Measurements from ENCODE around the gene CD99L2.

CD99L2 gene

DNA sequence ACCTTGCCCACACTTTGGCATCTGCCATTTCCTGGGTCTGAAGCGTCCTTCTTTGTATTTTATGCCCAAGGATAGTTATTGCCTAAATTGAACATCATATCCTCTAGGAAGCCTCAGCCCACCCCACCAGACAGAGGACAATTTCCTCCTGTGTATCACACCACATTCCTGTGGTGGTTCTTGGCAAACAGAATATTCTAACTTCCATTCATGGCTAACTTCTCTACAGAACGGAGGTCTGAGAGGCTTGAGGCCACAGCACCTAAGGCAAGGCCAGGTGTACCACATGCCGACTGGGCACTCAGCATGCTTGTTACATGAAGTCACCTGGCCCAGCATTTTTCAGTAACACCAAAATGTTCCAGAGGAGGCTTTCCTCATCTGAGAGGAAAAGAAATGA is 42.4 kb downstream of the CD99L2 start:
- H3K27ac Mint-ChIP-seq = no peak overlapping the region
- H3K27me3 Mint-ChIP-seq = no peaks in the 10 kb centered on the region

DNA sequence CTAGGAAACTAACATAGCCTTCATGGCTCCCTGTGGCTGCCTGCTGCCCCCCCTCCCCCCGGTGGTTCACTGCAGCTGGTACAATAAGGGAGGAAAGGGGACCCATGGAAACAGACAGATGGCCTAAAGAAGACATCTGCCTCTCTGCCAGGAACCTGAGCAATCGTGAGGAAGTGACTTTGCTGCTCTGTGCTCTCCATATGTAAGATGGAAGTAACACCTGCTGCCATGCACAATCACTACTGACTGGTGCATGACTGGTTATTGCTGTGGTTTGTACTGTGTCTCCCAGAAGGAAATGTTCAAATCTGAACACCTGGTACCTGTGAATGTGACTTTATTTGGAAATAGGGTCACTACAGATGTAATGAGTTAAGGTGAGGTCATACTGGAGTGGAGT is 43.6 kb downstream of the CD99L2 start:
- Mint-ChIP-seq H3K4me1 (no peaks in the 10 kb centered on the region), H3K27me3 (no peaks in the 10 kb centered on the region), H3K9me3 (peaks cover 22% of the 10 kb centered on the region), H3K4me3 (no peak overlapping the region), H3K27ac (no peak overlapping the region), H3K36me3 (peaks cover 22% of the 10 kb centered on the region)
- DNase-seq = no peak
- CTCF ChIA-PET = no interaction called here

More for the DNA sequence above, 42.4 kb downstream of the CD99L2 start:
- CTCF ChIA-PET = no interaction called here
- no peak overlapping the region for H3K4me3 Mint-ChIP-seq
- H3K4me1 Mint-ChIP-seq = no peaks in the 10 kb centered on the region
- H3K36me3 Mint-ChIP-seq = peaks cover 22% of the 10 kb centered on the region
- no peak for DNase-seq
- H3K9me3 Mint-ChIP-seq = peaks cover 22% of the 10 kb centered on the region

DNA sequence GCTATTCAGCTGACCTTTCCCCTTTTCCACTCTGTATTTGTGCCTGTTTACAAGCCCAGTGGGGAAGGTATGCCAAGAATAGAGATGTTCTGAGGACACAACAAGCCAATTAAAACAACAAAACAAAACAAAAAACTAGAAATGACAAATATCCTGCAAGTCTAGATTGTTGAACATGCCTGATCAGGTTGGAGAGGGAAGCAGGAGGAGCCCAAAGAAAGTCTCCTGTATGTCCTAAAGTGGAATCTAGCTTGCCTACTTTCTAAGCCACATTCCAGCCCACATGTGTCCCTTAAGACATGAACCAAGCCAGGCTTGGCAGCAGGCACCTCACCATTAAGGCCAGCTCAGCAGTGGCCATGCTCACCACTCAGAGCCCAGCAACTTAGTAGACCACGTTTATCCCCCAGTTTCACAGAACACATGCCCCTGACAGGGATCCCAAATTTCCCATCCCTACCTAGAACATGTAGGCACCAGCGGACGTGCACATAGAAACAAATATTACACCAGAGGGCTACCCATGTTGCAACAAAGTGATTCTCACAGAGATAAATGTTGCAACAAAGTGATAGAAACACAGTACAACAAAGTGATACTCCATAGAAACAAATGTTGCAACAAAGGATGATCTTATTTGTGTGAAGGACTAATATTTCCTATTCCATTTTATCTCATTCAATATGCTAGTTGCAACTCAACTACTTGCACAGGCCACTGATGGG is 48.3 kb downstream of the CD99L2 start:
- Mint-ChIP-seq H3K27me3 (no peaks in the 10 kb centered on the region), H3K36me3 (peaks cover 5% of the 10 kb centered on the region), H3K4me1 (peaks cover 5% of the 10 kb centered on the region), H3K4me3 (no peak overlapping the region), H3K27ac (no peak overlapping the region), H3K9me3 (peaks cover 2% of the 10 kb centered on the region)
- CTCF ChIA-PET = no interaction called here
- DNase-seq = no peak

DNA sequence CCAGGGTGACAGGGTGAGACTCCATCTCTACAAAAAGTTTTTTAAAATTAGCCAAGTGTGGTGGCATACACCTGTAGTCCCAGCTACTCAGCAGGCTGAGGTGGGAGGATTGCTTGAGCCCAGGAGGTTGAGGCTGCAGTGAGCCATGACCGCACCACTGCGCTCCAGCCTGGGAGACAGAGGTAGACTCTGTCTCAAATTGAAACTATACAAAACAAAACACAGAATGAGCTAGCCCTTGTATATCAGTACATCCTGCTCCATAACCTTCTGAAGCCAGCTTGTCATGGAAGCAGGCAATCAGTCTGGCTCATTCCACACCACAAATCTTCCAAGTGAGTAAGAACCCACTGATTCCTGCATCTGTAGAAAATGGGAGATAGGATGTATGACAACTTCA is 49.0 kb downstream of the CD99L2 start:
- DNase-seq = no peak
- Mint-ChIP-seq H3K4me3 (no peak overlapping the region), H3K4me1 (peaks cover 5% of the 10 kb centered on the region), H3K27ac (no peak overlapping the region), H3K9me3 (no peaks in the 10 kb centered on the region), H3K27me3 (no peaks in the 10 kb centered on the region), H3K36me3 (peaks cover 1% of the 10 kb centered on the region)
- CTCF ChIA-PET = no interaction called here

DNA sequence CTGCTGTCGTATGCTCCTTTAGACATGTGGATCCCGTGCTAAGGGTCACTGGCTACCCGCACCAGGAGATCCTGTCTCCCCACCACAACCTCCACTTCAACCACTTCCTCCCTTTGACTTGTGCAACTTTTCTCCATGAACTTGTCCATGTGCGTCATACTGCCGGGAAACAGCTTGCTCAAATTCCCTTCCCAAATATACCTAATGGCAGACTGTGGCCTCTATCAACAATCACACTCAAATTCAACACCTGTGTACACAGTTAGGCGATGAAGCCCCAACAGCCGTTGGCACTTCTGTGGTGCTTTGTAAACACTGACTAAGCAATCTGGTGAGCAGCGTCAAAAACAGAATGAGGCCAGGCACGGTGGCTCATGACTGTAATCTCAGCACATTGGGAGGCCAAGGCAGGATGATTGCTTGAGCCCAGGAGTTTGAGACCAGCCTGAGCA is 49.5 kb downstream of the CD99L2 start:
- Mint-ChIP-seq H3K4me3 (no peak overlapping the region), H3K9me3 (no peaks in the 10 kb centered on the region), H3K4me1 (peaks cover 5% of the 10 kb centered on the region), H3K27ac (no peak overlapping the region), H3K27me3 (no peaks in the 10 kb centered on the region), H3K36me3 (no peaks in the 10 kb centered on the region)
- CTCF ChIA-PET = no interaction called here
- no peak for DNase-seq

DNA sequence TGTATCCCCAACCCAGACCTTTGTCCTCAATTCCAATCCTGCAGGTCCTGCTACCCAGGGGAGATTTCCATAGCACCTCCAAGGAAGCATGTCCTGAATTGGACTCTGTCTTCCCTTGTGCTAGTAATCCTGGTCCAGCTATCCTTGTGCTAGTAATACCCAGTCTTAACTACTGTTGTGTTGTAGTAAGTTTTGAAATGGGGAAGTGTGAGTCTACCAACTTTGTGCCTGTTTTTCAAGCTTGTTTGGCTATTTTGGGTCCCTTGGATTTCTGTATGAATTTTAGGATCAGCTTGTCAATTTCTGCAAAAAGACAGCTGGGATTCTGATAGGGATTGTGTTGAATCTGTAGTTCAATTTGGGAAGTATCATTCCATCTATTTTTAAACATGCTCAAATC is 51.4 kb downstream of the CD99L2 start:
- no peaks in the 10 kb centered on the region for H3K9me3 Mint-ChIP-seq
- no peaks in the 10 kb centered on the region for H3K27me3 Mint-ChIP-seq
- no peak overlapping the region for H3K4me3 Mint-ChIP-seq
- CTCF ChIA-PET = no interaction called here
- H3K36me3 Mint-ChIP-seq = no peaks in the 10 kb centered on the region
- no peak overlapping the region for H3K27ac Mint-ChIP-seq
- H3K4me1 Mint-ChIP-seq = peaks cover 5% of the 10 kb centered on the region
- no peak for DNase-seq

DNA sequence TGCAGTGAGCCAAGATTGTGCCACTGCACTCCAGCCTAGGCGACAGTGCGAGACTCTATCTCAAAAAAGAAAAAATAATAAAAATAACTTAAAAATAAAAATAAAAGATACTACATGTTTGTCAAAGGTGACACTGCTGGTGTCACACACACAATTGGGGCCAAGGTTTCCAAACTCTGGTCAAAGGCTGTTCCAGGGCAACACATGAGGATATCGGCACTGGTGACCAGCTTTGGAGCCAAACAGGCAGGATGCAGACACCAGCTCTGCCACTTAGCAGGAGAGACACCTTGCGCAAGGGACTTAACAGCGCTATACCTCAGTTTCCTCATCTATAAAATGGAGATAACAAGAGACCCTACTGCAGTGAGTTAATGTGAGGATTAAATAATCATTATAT is 52.3 kb downstream of the CD99L2 start:
- H3K4me3 Mint-ChIP-seq = no peak overlapping the region
- H3K36me3 Mint-ChIP-seq = no peaks in the 10 kb centered on the region
- CTCF ChIA-PET = no interaction called here
- no peak overlapping the region for H3K27ac Mint-ChIP-seq
- H3K4me1 Mint-ChIP-seq = peaks cover 5% of the 10 kb centered on the region
- no peak for DNase-seq
- no peaks in the 10 kb centered on the region for H3K9me3 Mint-ChIP-seq
- no peaks in the 10 kb centered on the region for H3K27me3 Mint-ChIP-seq

DNA sequence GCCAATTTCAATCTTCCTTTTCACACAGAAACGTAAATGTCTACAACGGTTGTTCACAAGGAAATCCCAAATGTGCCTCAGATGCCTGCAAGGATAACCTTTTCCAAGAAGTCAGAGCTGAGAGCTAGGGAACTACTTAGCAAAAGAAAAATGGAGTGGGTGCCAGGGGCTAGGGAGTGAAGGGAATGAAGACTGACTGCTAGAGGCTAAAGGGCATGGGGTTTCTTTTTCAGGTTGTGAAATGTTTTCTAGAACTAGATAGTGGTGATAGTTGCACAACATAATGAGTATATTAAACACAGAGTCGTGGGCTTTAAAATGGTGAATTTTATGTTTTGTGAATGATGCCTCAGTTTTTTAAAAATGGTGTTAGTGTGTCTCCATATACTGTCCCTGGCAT is 53.4 kb downstream of the CD99L2 start:
- Mint-ChIP-seq H3K27me3 (no peaks in the 10 kb centered on the region), H3K4me1 (peaks cover 5% of the 10 kb centered on the region), H3K36me3 (no peaks in the 10 kb centered on the region), H3K9me3 (no peaks in the 10 kb centered on the region), H3K4me3 (no peak overlapping the region), H3K27ac (no peak overlapping the region)
- CTCF ChIA-PET = no interaction called here
- no peak for DNase-seq

DNA sequence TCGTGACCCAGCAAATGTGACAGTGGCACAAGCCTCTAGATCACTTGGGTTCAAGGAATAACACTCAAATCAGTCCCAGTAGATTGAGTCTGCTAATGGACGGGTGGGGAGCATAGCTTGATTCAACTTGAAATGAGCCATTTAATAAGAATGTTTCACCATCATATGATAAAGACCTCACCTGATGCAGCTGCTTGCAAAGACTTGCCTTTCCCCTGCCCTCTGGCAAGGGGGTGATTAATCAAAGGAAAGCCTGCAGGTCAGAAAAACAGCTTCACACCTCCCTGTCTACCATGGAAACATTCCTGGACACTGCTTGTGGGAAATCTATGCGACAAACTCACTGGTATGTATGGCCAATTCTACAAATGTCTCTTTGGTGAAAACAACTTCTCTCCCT is 54.5 kb downstream of the CD99L2 start:
- CTCF ChIA-PET = no interaction called here
- Mint-ChIP-seq H3K4me1 (peaks cover 5% of the 10 kb centered on the region), H3K36me3 (no peaks in the 10 kb centered on the region), H3K27ac (no peak overlapping the region), H3K9me3 (no peaks in the 10 kb centered on the region), H3K27me3 (no peaks in the 10 kb centered on the region), H3K4me3 (no peak overlapping the region)
- no peak for DNase-seq

DNA sequence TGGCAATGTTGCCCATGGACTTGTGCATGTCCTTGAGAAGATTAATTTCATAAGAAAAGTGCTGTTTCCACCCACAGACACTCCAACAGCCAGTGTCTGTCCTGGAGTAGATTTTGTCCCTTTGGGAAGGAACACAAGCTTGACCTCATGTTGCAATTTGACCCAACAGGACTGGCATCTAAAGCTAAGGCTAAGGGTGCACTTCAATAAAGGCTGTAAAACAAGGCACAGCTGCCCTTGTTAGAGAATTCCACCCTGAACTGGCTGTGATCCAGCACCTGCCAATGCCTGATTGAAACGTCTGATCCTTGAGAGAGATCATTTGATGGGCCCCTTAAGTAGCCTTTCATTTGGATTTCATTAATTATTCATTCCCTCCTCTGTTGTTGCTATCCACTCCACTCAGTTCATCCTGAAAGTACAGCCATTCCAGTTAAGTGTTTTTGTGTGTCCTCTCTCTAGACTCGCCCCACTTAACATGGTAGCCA is 56.2 kb downstream of the CD99L2 start:
- CTCF ChIA-PET = no interaction called here
- Mint-ChIP-seq H3K27ac (no peak overlapping the region), H3K9me3 (no peaks in the 10 kb centered on the region), H3K36me3 (no peaks in the 10 kb centered on the region), H3K4me3 (no peak overlapping the region), H3K27me3 (no peaks in the 10 kb centered on the region), H3K4me1 (peaks cover 2% of the 10 kb centered on the region)
- DNase-seq = no peak

DNA sequence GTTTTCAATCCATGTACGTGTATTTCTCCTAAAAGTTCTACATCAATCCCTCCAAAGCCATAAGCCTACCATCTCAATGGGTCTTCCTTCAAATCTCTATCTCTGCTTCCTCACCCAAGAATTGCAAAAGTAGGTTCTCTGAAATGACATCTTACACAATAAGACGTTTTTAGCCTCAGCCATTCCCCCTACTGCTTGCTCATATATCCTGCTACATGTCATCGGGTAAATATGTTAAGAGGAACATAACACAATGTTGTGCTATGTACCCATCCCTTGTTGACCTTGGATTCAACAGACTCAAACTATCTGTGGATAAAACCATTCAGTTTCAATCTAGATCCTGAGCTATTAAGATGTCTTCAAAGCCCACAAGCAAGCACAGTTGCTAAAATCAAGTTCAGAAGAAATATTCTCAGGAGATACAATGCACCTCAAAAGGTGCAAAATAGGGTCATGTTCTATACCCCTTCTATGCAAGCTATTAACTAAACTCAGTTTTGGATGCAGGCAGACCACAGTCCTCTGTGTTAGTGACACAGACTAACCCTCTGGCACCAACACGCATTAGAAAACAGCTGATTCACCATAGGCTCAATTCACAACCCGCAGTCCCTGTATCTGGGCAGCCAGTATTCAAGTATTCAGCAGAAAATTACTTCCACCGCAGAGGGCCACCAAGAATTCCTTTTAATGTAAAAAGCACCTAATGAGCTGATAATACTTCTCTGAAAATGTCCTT is 56.8 kb downstream of the CD99L2 start:
- Mint-ChIP-seq H3K27me3 (no peaks in the 10 kb centered on the region), H3K9me3 (no peaks in the 10 kb centered on the region), H3K4me1 (peaks cover 2% of the 10 kb centered on the region)

DNA sequence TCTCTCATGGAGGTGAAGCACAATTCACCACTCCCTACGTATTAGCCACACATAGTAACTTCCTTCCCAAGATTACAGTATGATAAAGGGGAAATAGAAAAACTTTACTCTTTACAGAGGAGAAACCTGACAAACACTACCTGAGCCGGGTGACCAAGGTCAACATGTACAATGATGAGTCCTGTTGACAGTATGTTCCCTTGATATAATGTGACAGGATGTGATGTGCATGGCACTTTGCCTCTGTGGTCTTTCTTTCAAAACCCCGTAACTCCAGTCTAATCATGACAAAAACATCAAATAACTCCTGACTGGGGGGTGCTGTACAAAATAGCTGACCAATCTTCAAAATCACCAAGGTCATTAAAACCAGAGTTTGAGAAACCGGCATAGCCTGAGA is 60.6 kb downstream of the CD99L2 start:
- H3K27me3 Mint-ChIP-seq = no peaks in the 10 kb centered on the region
- CTCF ChIA-PET = no interaction called here
- H3K9me3 Mint-ChIP-seq = no peaks in the 10 kb centered on the region
- H3K4me1 Mint-ChIP-seq = peaks cover 6% of the 10 kb centered on the region
- no peak for DNase-seq
- H3K27ac Mint-ChIP-seq = no peak overlapping the region
- peaks cover 7% of the 10 kb centered on the region for H3K36me3 Mint-ChIP-seq
- no peak overlapping the region for H3K4me3 Mint-ChIP-seq

More for the DNA sequence above, 56.8 kb downstream of the CD99L2 start:
- H3K27ac Mint-ChIP-seq = no peak overlapping the region
- DNase-seq = no peak
- H3K36me3 Mint-ChIP-seq = no peaks in the 10 kb centered on the region
- CTCF ChIA-PET = no interaction called here
- no peak overlapping the region for H3K4me3 Mint-ChIP-seq

DNA sequence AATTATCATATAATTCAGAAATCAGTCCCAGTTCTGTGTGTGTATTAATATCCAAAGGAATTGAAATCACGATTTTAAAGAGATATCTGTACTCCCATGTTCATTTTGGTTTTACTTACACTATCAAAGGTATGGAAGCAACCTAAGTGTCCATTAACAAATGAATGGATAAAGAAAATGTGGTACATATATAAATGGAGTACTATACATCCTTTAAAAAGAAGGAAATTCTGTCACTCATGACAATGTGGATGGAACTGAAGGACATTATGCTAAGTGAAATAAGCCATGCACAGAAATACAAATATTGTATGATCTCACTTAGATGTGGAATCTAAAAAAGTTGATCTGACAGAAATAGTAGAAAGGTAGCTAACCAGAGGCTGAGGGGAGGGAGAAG is 63.8 kb downstream of the CD99L2 start:
- Mint-ChIP-seq H3K4me3 (no peak overlapping the region), H3K27me3 (no peaks in the 10 kb centered on the region), H3K4me1 (peaks cover 6% of the 10 kb centered on the region), H3K9me3 (no peaks in the 10 kb centered on the region), H3K36me3 (peaks cover 10% of the 10 kb centered on the region), H3K27ac (no peak overlapping the region)
- CTCF ChIA-PET = no interaction called here
- no peak for DNase-seq

DNA sequence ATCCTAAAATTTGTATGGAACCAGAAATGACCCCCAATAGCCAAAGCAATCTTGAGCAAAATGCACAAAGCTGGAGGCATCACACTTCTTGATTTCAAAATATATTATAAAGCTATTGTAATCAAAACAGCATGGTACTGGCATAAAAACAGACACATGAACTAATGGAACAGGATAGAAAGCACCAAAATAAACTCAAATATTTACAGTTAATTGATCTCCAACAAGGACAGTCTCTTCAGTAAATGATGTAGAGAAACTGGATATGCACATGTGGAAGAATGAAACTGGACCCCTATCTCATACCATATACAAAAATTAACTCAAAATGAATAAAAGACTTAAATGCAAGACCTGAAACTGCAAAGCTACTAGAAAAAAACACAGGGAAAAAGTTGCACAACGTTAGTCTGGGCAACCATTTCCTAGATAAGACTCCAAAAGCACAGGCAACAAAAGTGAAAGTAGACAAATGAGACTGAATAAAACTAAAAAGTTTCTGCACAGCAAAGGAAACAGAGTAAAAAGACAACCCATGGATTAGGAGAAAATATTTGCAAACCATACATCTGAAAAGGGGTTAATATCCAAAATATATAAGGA is 64.9 kb downstream of the CD99L2 start:
- Mint-ChIP-seq H3K4me1 (peaks cover 6% of the 10 kb centered on the region), H3K4me3 (no peak overlapping the region), H3K9me3 (no peaks in the 10 kb centered on the region), H3K27ac (no peak overlapping the region), H3K36me3 (peaks cover 14% of the 10 kb centered on the region), H3K27me3 (no peaks in the 10 kb centered on the region)
- CTCF ChIA-PET = no interaction called here
- no peak for DNase-seq

DNA sequence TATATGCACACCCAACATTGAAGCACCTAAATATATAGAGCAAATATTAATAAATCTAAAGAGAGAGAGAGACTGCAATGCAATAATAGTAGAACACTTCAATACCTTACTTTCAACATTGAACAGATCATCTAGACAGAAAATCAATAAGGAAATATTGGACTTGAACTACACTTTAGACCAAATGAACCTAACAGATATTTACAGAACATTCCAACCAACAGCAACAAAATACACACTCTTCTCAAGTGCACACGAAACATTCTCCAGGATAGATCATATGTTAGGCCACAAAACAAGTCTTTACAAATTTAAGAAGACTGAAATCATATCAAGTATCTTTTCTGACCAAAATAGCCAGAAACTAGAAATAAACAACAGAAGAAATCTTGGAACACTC is 66.6 kb downstream of the CD99L2 start:
- Mint-ChIP-seq H3K9me3 (no peaks in the 10 kb centered on the region), H3K27me3 (no peaks in the 10 kb centered on the region), H3K36me3 (peaks cover 15% of the 10 kb centered on the region), H3K4me3 (no peak overlapping the region), H3K4me1 (peaks cover 4% of the 10 kb centered on the region), H3K27ac (no peak overlapping the region)
- DNase-seq = no peak
- CTCF ChIA-PET = no interaction called here
